NCI-H748 (cell line): Measurements from ENCODE around the gene RMP24.
"Not testable (repeated sequence)": the region's sequence is repeated elsewhere in the genome, so short reads cannot be mapped to it uniquely, and the experiment has no call there.

Source experiments
- DNase-seq: peaks from one replicate; lab custom pipeline; 2025; ENCODE audit not compliant: unreplicated experiment; lab: John Stamatoyannopoulos, UW

The RMP24 gene

DNA sequence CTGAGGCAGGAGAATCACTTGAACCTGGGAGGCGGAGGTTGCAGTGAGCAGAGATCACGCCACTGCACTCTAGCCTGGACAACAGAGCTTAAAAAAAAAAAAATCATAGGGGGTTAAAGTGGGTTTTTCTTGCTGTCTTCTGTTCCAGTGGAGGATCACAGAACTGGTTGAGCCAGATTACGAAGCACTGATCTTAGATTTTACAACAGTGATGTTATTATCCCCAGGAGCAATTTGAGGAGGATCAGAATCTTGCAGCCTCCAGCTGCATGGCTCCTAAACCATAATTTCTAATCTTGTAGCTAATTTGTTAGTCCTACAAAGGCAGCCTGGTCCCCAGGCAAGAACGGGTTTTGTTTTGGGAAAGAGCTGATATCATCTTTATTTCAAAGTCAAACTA, 4.6 kb upstream of the RMP24 start:
- not testable (repeated sequence) for DNase-seq

DNA sequence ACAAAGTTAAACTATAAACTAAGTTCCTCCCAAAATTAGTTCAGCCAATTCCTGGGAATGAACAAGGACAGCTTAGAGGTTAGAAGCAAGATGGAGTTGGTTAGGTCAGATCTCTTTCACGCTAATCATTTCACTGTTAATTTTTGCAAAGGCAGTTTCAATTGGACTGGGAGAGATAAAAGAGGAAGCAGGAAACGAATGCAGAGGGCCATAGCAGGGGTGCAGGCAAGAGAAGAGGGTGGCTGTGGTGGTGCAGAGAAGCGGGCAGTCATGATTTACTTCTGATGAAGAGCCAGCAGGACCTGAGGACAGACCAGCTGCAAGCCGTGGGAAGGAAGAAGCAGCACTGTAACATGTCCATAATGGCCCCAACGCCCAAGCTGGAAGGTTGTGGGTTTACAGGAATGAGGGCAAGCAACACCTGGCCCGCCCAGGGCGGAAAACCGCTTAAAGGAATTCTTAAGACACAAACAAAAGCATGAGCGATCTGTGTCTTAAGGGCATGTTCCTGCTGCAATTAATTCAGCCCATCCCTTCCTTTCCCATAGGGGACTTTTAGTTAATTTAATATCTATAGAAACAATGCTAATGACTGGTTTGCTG, 4.1 kb upstream of the RMP24 start:
- DNase-seq = no peak

DNA sequence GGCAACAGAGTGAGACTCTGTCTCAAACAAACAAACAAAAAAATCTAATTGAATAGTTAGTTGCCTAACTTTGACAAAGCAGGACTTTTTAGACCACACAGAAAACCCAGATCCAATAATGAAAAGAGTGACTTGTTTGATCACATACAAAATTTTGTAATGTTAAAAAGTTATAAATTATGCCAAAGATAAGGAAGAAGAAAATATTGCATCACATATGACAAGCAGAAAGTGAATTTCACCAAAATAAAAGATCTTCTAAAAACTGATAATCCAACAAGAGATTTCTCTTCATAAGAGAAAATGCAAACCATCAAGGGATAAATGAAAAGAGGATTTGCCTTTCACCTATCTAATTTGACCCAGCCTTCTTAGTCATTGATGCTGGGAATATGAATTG, 2.8 kb upstream of the RMP24 start:
- DNase-seq = no peak

DNA sequence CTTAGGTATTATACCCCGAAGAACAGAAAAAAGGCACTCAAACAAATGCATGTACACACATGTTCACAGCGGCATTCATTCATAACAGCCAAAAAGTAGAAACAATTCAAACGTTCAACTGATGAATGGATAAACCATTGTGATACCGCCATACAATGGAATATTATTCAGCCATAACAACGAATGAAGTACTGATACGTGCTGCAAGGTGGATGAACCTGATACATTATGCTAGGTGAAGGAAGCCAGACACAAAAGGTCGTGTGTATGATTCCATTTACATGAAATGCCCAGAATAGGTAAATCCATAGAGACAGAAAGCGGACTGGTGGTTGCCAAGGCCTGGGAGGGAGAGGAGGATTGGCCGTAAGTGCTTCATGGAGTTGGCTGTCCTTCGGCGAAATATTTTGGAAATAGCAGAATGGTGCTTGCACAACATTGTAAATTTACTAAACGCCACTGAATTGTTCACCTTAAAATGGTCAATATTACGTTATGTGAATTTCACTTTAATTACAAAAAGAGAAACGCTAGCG, 750 bp upstream of the RMP24 start:
- peak; percentile 71 for DNase-seq

DNA sequence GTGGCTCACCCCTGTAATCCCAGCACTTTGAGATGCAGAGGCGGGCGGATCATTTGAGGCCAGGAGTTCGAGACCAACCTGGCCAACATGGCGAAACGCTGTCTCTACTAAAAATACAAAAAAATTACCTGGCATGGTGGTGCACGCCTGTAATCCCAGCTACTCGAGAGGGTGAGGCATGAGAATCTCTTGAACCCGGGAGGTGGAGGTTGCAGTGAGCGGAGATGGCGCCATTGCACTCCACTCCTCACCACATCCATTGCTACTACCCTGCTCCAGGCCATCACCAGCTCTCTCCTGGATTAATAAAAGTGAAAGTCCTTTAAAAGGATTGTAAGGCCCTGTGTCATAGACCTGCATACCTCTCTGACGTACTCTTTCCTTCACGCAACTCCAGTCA, 1.2 kb downstream of the RMP24 start:
- no peak for DNase-seq

DNA sequence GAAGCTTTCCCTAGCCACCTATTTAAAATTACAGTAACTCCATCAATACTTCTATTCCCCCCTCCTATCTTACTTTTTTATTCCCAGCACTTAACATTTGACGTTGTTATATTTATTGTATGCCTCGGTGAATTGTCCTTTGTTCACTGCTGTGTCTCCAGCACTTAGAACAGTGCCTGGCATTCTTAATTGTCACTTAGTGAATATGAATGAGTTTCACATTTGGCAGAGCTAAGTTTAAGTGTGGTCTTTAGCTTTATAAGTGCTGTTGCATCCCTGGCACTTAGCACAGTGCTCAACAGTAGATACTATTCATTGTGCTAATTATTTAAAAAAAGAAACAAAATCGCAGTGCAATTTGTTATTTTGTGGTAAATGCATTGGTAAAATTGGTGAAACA, 1.7 kb downstream of the RMP24 start:
- DNase-seq = no peak

DNA sequence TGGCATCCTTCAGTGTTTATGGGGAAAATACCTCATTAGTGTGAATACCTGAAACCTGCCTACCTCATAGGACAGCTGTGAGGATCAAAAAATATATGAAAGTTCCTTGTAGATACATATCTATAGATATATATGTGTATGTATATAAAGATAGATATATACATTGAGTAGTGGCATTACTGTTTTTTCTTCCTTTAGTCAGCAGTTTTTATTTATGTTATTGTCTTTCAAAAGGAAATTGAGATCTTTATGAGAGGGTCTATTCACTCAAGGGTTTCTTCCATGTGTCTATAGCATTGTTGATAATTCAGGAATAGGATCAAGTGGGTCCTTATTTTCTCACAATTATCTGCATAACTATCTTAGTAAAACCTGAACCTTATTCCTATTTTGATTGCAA, 6.6 kb downstream of the RMP24 start:
- DNase-seq = no peak

DNA sequence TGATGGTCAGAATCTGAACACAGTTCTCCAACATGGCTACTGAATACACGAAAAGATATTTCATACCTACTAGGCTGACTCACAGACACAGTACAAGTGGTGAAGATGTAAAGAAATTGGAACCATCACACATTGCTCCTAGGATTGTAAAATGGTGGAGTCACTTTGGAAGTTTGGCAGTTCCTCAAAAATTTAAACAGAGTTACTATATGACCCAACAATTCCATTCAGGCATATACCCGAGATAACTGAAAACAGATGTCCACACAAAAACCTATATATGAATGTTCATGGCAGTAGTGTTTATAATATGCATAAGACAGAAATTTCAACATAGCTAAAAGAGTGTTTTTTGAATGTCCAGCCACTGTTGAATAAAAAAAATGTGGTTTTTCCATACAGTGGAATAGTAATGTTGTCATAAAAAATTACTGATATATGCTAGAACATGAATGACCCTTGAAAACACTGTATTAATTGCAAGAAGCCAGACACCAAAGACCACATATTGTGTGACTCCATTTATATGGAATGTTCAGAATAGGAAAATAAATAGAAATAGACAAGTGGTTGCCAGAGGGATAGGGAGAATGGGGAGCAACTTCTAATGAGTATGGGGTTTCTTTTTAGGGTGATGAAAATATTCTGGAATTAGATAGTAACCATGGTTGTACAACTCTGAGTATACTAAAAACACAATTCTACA, 10.1 kb downstream of the RMP24 start:
- no peak for DNase-seq

DNA sequence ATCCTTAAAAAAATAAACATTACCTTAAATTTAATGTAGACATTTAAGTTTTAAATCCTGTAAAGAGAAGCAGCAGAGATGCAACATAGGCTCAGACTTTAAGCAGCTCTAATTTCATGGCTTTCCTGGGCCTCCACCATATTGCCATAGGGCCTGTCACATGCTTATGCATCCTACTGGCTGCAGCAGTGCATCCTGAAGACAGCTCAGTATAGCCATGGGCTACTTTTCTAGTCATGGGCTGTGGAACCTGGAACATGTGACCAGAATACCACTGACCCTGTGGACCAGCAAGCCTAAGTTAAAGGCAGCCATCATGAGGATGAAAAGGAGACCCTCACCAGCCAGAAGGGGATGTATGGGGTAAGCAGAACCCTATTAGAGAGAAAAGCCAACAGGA, 10.7 kb downstream of the RMP24 start:
- no peak for DNase-seq

DNA sequence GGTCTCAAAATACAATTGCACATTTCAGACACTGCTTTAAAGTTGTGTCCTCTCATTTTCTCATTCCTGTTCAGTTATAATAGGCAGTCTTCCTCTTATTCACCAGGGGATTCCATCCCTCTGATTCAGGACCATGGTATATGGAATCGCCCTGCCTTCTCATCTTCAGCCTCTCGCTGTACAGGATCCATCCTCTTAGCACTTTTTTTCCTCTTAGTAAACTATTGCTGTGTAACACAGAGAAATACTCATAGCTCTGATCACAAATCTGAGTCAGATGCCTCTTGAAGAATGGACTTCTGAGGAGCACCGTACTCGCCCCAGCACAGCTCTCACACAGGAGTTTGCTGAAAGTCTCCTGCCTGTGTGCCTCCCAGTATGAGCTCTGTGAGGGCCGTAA, 11.3 kb downstream of the RMP24 start:
- no peak for DNase-seq

DNA sequence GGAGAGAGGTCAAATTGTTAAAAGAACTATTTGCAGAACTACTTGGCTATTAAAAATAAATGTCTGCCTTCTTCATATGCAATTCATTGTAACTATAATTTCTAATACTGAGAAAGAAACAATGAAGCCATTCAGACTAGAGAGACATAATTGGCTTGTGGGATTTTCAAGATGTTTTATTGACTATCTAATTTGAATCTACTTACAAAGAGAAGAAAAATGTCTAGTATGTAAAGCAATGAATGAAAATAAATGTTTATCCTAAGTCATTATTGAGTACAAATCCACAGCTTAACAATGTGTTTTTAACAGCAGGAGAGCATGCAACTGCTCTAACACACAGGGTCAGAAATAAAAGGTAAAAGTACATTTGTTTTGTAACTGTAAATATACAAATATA, 19.2 kb downstream of the RMP24 start:
- DNase-seq = no peak

DNA sequence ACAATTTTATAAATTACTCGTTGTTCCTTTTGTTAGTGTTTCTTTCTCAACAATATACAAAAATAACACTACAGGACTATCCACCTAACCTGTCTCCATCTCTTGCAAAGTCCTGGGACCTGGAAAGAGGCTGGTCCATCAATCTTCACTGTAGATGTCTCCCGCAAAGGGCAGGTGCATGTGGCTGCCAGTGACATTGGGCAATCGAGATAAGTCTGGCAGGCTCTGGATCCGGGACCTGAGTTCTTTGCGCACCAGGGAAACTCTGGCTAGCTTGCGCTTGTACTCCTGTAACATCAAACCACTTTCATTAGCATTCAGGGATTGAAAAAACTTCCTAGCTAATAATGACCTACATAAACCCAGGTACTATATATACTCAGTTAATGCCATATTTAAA, 20.5 kb downstream of the RMP24 start:
- DNase-seq = no peak

DNA sequence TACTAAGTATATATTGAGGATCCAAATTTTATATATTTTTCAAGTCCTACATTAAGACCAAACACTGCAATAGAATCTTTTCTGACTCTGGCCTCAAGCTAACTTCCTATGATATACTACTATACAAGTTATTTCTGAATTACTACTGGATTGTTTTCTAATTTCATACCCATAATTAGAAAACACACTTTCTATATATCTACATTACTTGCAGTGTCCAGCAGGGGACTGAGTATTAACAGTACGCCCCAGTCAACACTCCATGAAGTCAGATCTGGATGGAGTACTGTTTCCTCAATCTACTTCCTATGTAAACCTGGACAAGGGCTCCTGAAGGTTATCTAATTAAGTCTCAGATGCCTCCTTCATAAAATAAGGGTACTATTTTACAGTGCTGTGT, 26.5 kb downstream of the RMP24 start:
- peak; percentile 8 for DNase-seq

DNA sequence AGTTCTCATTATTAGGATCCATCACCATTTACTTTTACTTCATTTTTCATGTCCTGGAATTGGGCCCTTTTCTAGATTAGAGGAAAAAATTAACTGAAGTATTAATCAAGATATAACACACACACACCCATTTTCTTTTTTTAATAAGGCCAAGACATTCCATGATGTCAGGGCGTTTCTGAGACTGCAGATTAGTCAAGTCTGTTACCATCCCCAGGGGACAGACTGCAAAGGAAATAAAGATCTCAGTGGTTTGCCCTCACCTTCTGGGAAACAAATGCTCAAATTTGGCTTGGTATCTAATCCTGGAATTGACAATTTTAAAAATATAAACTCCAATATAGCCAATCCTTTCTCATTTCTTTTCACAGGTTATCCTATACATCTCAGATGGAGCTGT, 27.4 kb downstream of the RMP24 start:
- no peak for DNase-seq

DNA sequence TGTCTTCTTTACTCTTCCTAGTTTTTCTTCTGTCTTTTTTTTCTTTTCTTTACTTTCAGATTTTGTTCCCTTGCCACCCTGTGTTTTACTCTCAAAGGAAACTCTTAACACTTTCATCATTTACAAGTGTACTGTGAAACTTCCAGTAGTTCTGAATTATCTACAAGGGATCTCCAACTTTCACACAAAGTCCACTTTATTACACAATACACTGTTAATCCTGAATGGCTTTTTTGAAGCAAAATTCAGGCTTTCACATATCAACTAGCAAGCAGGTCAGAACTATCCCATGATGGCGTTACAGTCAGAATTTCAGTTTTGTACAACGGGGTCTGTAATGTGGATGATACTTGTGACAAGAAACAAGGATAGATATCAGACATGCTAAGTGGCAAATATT, 34.5 kb downstream of the RMP24 start:
- no peak for DNase-seq

DNA sequence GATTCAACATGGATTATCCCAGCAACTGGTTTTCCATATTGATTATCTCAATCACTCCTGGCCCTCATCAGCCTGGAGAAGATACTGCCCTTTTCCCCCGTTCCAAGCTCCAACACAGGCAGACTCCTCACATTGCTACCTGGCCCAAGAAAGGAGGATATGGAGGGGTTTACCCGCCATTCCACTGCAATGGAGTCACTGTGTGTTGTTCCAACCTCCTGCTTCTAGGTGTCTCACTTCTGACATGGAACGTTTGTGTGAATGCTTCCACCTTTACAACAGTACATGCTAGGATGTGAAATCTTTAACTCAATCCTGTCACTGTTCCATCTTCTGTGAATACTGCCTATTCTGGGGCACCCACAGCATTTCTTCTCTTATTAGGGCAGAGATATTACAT, 36.7 kb downstream of the RMP24 start:
- no peak for DNase-seq

DNA sequence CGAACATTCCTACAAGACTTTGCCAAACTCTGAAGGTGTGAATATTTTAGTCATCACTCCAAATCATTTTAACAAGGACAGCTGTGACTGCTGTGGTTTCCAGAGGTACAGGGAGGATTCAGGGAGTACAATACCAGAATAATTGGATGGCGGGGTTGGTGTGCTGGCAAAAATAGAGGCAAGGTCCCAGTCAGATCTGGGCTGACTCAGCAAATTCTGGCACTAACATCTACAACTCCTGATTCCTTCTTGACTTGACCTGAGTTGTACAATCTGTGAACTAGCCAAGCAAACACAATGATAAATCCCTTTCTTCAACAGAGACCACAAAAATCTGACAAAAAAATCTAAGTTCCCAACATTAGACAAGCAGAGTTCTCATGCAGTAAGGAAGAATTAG, 40.4 kb downstream of the RMP24 start:
- no peak for DNase-seq

DNA sequence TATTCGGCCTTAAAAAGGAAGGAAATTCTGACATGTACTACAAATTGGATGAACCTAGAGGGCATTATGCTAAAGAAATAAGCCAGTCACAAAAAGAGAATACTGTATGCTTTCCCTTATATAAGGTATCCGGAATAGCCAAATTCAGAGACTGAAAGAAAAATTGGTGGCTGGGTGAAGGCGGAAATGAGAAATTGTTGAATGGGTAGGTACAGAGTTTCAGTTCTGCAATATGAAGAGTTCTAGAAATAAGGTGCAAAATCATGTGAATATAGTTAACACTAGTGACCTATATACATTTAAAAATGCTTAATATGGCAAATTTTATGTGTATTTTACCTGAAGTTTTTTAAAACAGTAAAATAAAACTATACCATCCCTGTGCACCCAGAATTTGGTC, 43.1 kb downstream of the RMP24 start:
- DNase-seq = no peak

DNA sequence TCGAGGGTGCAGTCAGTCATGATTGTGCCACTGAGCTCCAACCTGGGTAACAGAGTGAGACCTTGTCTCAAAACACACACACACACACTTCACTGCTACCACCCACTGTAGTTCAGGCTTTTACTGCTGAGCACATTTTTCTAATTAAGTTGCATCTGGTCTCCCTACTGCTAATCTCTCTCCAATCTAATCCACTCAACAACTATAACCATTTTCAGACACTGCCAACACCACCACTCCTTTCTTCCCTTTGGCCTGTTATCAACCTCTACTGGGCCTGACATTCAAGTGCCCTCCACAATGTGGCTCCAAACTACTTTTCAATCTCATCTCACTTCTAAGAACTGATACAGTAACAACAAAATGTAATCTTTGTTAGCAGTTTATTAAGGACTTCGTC, 44.8 kb downstream of the RMP24 start:
- DNase-seq = no peak

DNA sequence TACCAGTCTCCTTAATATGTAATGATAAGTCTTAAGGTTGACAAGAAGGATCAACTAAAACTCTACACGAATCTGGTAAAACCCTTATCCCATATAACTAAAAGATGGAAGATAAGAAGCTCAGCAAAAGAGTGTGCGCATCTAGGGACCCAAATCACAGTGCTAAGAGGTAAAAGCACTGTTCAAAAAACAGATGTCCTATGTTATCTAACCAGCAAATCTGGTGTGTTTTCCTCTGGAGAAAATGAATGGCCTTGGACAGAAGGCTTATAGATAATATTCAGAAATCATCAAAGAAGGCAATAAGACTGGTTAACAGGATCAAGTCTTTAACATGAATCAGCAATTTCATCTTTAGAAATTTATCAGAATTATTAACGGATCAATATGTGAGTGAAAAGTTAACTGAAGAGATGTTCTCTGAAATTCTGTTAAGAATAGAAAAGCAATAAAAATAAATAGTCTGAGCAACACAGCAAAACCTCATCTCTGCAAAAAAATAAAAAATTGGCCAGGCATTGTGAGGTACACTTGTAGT, 47.8 kb downstream of the RMP24 start:
- no peak for DNase-seq

DNA sequence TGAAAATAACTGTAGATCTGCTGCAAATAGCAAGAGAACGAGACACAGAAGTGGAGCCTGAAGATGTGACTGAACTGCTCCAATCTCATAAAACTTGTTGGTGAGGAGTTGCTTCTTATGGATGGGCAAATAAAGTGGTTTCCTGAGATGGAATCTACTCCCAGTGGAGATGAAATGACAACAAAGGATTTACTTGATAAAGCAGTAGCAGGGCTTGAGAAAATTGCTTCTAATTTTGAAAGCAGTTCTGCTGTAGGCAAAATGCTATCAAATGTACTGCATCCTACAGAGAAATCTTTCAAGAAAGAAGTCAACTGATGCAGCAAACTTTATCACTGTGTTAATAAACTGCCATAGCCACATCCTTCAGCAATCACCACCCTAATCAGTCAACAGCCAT, 50.9 kb downstream of the RMP24 start:
- no peak for DNase-seq

DNA sequence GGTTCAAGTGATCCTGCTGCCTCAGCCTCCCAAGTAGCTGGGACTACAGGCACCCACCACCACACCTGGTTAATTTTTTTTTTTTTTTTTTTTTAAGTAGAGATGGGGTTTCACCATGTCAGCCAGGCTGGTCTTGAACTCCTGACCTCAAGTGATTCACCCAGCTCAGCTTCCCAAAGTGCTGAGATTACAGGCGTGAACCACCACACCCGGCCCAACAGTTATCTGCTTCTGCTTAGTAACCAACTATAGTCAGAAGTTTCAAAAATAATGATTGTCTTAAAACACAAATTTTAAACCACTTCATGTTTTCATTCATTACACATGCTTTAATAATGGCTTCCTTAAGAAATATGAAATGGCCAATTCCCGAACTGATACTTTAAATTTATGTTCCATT, 51.8 kb downstream of the RMP24 start:
- DNase-seq = not testable (repeated sequence)

DNA sequence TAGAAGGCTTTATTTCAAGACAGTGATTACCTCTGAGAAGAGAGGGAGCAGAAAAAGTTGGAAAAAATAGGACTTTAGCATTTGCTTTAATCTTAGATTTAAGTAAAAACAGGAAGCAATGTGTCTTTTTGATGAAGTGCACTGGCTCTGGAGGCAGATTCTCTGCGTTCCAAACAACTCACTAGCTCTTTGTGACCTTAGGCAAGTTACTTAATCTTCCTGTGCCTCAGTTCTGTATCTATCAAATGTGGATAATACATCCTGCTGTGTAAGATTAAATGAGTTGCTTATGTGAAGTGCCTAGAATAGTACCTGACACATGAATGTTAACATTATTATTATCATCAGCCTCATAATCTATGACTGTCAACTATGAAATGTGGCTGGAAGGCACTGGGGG, 52.5 kb downstream of the RMP24 start:
- no peak for DNase-seq
